ENCODE measurements around the gene ARHGAP30. TPM values are rescaled to one million over a fixed set of nuclear protein-coding genes. Genes with fewer than 3 reads are reported as not detected.
"Not testable (repeated sequence)": the region's sequence is repeated elsewhere in the genome, so short reads cannot be mapped to it uniquely, and the experiment has no call there.

Gene ARHGAP30
- total RNA-seq, 1 donor from 2014 or later: not detected

DNA sequence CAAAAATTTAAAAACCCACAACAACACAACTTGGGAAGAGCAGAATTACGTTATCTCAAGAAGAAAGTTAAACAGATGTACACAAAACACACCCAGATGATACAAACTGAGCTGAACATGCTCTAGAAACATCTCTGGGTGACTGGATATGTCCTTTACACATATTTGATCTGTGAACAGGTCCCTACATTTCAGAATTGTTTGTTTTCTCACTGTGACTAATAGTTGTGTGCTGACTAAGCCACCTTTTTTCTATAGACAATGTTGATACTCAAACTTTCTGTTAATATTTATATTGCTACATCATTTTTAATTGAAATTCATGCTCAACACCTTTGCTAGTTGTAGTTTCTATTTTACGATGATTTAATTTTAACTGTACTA is 47.7 kb downstream of the ARHGAP30 start:
- no peak for DNase-seq (ENCODE audit: low spot score)
- Mint-ChIP-seq H3K4me1 (ENCODE audit: low read depth) (peaks cover 20% of the 10 kb centered on the region), H3K27me3 (ENCODE audit: low read depth) (peaks cover 45% of the 10 kb centered on the region), H3K4me3 (ENCODE audit: unreplicated experiment) (peak overlapping the region; percentile 83), H3K9me3 (ENCODE audit: low read depth) (no peaks in the 10 kb centered on the region), H3K36me3 (ENCODE audit: low read depth) (no peaks in the 10 kb centered on the region), H3K27ac (ENCODE audit: unreplicated experiment) (no peak overlapping the region)
- TF ChIP-seq, protein P1, sequence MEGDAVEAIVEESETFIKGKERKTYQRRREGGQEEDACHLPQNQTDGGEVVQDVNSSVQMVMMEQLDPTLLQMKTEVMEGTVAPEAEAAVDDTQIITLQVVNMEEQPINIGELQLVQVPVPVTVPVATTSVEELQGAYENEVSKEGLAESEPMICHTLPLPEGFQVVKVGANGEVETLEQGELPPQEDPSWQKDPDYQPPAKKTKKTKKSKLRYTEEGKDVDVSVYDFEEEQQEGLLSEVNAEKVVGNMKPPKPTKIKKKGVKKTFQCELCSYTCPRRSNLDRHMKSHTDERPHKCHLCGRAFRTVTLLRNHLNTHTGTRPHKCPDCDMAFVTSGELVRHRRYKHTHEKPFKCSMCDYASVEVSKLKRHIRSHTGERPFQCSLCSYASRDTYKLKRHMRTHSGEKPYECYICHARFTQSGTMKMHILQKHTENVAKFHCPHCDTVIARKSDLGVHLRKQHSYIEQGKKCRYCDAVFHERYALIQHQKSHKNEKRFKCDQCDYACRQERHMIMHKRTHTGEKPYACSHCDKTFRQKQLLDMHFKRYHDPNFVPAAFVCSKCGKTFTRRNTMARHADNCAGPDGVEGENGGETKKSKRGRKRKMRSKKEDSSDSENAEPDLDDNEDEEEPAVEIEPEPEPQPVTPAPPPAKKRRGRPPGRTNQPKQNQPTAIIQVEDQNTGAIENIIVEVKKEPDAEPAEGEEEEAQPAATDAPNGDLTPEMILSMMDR (IDR thresholded peaks at IDR 0.05): no peak

DNA sequence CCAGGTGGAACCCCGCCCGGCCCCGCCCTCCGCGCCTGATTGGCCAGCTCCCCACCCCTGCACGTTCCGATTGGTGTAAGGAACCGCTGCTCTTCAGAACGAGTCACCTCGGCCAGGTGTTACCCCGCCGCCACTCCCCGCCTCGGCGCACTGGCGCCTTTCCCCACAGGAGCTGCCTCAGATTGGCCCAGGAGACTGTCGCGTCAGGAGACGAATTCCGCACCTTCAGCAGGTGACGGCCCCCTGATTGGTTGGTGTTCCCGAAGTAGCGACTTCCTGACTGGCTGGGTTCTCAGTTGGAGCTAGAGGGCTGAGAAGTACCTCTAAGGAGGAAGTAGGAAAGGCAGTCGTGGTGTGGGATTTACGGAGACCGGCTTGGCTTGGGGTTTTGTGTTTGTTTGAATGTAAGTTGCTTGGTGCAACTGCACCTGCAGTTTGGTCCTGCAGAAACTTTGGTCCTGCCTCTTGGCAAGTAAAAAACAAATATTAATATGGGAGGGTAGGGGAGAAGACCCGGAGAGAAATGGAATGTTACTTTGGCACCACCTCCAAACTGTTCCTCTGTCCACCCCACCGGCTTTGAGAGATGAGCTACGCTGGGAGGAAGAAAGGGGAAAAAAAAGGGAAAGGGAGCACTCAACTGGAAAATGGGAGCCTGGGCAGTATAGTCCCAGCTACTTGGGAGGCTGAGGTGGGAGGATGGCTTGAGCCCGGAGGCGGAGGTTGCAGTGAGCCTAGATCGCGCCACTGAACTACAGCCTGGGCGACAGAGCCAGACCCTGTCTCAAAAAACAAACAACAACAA is 48.3 kb downstream of the ARHGAP30 start:
- peak overlapping the region; percentile 83 for H3K4me3 Mint-ChIP-seq (ENCODE audit: unreplicated experiment)
- H3K9me3 Mint-ChIP-seq (ENCODE audit: low read depth): no peaks in the 10 kb centered on the region
- peaks cover 45% of the 10 kb centered on the region for H3K27me3 Mint-ChIP-seq (ENCODE audit: low read depth)
- TF ChIP-seq, protein P1 (IDR thresholded peaks at IDR 0.05): no peak
- H3K27ac Mint-ChIP-seq (ENCODE audit: unreplicated experiment): no peak overlapping the region
- no peaks in the 10 kb centered on the region for H3K36me3 Mint-ChIP-seq (ENCODE audit: low read depth)
- DNase-seq (ENCODE audit: low spot score): no peak
- H3K4me1 Mint-ChIP-seq (ENCODE audit: low read depth): peaks cover 20% of the 10 kb centered on the region

DNA sequence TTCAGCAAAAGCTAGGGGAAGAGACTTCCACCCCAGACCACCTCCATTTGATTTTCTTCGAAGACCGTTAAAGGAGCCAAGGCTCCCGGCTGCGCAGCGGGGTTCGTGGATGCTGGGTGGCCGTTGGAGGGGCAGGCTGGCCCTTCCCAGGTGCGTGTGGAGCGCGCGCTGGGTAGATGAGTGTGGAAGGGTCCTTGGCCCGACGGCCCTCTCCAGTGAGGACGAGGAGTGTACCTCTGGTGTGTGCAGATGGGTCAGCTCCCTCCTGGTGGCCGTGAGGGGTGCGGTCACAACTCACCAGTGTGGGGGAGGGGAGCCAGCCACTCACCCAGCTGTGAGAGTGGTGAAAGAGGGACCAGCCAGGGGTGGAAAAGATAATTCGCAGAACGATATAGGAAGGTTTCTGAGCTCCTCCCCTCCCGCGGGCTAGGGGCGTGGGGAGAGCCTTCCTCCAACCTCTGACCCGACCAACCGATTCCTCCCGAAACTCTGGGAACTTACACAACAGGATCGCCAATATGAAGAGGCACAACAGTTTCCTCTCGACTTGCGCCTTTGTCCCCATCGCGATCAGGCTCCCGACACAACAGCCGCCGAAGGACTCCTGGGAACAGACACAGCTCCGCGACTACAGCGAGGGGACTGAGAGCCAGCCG is 49.1 kb downstream of the ARHGAP30 start, which contains the start of gene F11R:
Gene F11R, minus strand, starts transcription at position 644 of the 656 bp plus-strand sequence. Its CDS starts 79 bp downstream, at position 565.
- H3K4me1 Mint-ChIP-seq (ENCODE audit: low read depth): peaks cover 20% of the 10 kb centered on the region
- no peak for DNase-seq (ENCODE audit: low spot score)
- no peak within 1 kb of the TSS for H3K27ac Mint-ChIP-seq (ENCODE audit: unreplicated experiment)
- H3K27me3 Mint-ChIP-seq (ENCODE audit: low read depth): peaks cover 45% of the 10 kb centered on the region
- H3K9me3 Mint-ChIP-seq (ENCODE audit: low read depth): no peaks in the 10 kb centered on the region
- peak within 1 kb of the TSS; percentile 83 for H3K4me3 Mint-ChIP-seq (ENCODE audit: unreplicated experiment)
- TF ChIP-seq, protein P1 (IDR thresholded peaks at IDR 0.05): peak; percentile 31
- H3K36me3 Mint-ChIP-seq (ENCODE audit: low read depth): no peaks in the 10 kb centered on the region

DNA sequence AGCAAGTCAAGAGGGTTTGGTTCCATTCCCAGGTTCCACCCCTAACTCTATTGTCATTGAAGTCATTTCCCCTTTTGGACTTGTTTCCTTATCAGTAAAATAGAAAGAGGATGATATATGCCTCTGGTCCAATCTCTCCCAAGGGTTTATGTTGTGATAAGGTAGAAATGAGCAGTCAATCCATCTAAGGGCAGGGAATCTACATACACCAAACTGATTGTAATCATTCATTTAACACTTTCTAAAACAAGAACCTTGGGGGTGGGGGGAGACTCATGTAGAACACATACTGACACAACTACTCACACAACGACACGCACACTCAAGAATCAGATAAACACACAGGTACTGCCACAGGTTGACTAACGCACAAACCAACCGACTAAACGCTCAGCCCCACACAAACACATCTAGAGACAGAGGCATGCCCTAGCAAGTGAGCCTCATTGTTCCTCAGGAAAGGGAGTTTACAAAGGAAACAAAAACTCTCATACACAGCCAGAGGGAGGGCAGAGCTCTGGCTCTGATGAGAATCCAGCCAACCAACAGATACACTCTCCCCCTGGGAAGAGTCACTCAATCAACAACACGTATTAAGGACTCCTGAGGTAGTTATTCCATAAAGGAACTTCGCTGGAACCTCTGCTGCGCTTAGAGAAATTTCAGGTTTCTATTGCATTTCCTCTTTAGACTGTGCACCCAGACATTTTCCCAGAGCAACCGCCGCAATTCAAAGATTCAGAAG is 49.8 kb downstream of the ARHGAP30 start:
- Mint-ChIP-seq H3K9me3 (ENCODE audit: low read depth) (no peaks in the 10 kb centered on the region), H3K27me3 (ENCODE audit: low read depth) (peaks cover 45% of the 10 kb centered on the region), H3K36me3 (ENCODE audit: low read depth) (no peaks in the 10 kb centered on the region), H3K4me3 (ENCODE audit: unreplicated experiment) (peak overlapping the region; percentile 83), H3K27ac (ENCODE audit: unreplicated experiment) (no peak overlapping the region), H3K4me1 (ENCODE audit: low read depth) (peaks cover 20% of the 10 kb centered on the region)
- TF ChIP-seq, protein P1 (IDR thresholded peaks at IDR 0.05): no peak
- DNase-seq (ENCODE audit: low spot score): no peak

DNA sequence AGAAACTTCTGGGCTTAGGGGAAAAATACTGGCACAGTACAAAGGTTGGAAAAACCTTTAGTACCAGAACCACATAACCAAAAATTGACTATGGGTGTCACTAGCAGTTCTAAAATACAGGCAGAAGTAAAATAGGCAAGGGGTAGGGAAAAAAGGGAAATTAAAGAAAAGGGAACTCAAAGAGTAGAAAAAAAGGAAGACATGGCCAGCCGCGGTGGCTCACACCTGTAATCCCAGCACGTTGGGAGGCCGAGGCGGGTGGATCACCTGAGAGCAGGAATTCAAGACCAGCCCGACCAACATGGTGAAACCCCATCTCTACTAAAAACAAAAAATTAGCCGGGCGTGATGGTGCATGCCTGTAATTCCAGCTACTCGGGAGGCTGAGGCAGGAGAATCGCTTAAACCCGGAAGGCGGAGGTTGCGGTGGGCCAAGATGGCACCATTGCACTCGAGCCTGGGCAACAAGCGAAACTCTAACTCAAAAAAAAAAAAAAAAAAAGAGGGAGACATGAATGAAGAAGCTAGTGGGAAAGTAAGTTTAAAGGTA is 50.5 kb downstream of the ARHGAP30 start:
- H3K4me1 Mint-ChIP-seq (ENCODE audit: low read depth): peaks cover 20% of the 10 kb centered on the region
- not testable (repeated sequence) for DNase-seq (ENCODE audit: low spot score); H3K36me3 Mint-ChIP-seq (ENCODE audit: low read depth); H3K27ac Mint-ChIP-seq (ENCODE audit: unreplicated experiment); H3K9me3 Mint-ChIP-seq (ENCODE audit: low read depth); H3K4me3 Mint-ChIP-seq (ENCODE audit: unreplicated experiment)
- H3K27me3 Mint-ChIP-seq (ENCODE audit: low read depth): peaks cover 45% of the 10 kb centered on the region

All from chondrocyte (in vitro differentiated cells).